ENCODE data around the gene ITPRIPL2. TPM values are rescaled to one million over a fixed set of nuclear protein-coding genes. Genes with fewer than 3 reads are reported as not detected.

The ITPRIPL2 gene
- total and polyA plus RNA-seq, 2 of the 13 experiments (the other 11 are each of a cell fraction or from before 2014, with no cell fraction given): 5.9 to 12.6 TPM

DNA sequence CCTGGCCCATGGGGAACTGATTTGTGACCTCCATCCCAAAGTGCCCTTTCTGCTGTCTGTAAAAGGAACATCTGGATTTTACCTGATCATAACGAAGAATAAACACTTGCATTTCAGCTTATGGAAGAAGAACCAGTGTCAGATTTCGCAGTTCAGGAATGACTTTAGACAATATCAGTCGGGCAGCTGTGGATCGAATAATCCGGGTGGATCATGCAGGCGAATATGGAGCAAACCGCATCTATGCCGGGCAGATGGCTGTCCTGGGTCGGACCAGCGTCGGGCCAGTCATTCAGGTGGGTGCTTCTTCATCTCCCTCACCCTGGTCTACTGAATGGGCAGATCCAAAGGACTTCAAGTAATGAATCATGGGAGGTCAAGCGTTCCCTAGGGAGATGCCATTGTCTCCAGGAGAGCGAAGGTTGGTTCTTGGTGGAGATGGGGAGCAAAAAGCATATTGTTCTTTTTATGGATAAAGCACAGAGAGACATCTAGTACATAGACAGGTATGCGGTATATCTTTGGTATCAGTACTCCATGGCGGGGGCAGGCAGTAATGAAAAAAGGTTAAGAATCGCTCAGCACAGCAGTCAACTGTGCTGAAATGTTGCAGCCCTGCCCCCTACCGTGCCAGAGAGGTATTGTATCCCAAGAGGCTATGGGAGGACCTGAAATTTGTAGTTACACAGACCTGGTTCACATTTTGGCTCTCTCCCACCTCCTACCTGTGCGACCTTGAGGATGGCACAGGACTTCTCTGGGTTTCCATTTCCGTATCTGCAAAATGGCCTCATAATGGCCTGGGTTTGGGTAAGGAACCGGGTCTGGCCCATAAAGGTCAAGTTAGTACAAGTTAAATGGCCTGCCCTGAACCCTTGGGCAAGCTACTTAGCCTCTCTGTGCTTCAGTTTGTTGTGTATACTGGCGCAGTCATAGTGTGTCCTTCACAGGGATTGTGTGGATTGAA, 41.7 kb upstream of the ITPRIPL2 start (continued):
- TF ChIP-seq, protein P1, sequence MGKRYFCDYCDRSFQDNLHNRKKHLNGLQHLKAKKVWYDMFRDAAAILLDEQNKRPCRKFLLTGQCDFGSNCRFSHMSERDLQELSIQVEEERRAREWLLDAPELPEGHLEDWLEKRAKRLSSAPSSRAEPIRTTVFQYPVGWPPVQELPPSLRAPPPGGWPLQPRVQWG (CRISPR knock-in tag; IDR thresholded peaks at IDR 0.05; ENCODE audit: borderline replicate concordance, low read depth): no peak
- TF ChIP-seq SMAD9 (CRISPR knock-in tag; IDR thresholded peaks at IDR 0.05): no peak
- peak; percentile 52; the same call in 1 of the 2 replicates for TF ChIP-seq ZGPAT (CRISPR knock-in tag; IDR thresholded peaks at IDR 0.05)
- TF ChIP-seq TBL1XR1 (IDR thresholded peaks at IDR 0.05; ENCODE audit: borderline replicate concordance, low read length, partially characterized antibody): no peak
- TF ChIP-seq ZHX1 (CRISPR knock-in tag; IDR thresholded peaks at IDR 0.05; ENCODE audit: low read depth): no peak
- 0 out of 2 replicates have a peak, but pooled peaks have one; percentile 33 for TF ChIP-seq ZNF652 (CRISPR knock-in tag; IDR thresholded peaks at IDR 0.05; ENCODE audit: borderline replicate concordance, low read depth)
- no peak for TF ChIP-seq LCORL (IDR thresholded peaks at IDR 0.05)
- peak; percentile 18; the same call in 1 of the 2 replicates for TF ChIP-seq LCORL (CRISPR knock-in tag; IDR thresholded peaks at IDR 0.05)
- TF ChIP-seq ZNF629 (CRISPR knock-in tag; conservative IDR thresholded peaks at IDR 0.05): 0 out of 2 replicates have a peak, but pooled peaks have one; percentile 7
- no peak for TF ChIP-seq SNAPC2 (CRISPR knock-in tag; IDR thresholded peaks at IDR 0.05)
- TF ChIP-seq, protein P2, sequence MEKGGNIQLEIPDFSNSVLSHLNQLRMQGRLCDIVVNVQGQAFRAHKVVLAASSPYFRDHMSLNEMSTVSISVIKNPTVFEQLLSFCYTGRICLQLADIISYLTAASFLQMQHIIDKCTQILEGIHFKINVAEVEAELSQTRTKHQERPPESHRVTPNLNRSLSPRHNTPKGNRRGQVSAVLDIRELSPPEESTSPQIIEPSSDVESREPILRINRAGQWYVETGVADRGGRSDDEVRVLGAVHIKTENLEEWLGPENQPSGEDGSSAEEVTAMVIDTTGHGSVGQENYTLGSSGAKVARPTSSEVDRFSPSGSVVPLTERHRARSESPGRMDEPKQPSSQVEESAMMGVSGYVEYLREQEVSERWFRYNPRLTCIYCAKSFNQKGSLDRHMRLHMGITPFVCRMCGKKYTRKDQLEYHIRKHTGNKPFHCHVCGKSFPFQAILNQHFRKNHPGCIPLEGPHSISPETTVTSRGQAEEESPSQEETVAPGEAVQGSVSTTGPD (CRISPR knock-in tag; IDR thresholded peaks at IDR 0.05): no peak
- peak; percentile 46; the same call in 1 of the 2 replicates for TF ChIP-seq KAT8 (CRISPR knock-in tag; IDR thresholded peaks at IDR 0.05)
- TF ChIP-seq CEBPB (IDR thresholded peaks at IDR 0.05; ENCODE audit: borderline replicate concordance, low read depth, low read length): no peak
- TF ChIP-seq, protein P3, sequence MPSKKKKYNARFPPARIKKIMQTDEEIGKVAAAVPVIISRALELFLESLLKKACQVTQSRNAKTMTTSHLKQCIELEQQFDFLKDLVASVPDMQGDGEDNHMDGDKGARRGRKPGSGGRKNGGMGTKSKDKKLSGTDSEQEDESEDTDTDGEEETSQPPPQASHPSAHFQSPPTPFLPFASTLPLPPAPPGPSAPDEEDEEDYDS (CRISPR knock-in tag; IDR thresholded peaks at IDR 0.05): 0 out of 2 replicates have a peak, but pooled peaks have one; percentile 35
- TF ChIP-seq EED (CRISPR knock-in tag; IDR thresholded peaks at IDR 0.05): no peak
- no peak for TF ChIP-seq ZNF230 (CRISPR knock-in tag; IDR thresholded peaks at IDR 0.05)
- TF ChIP-seq ASH2L (IDR thresholded peaks at IDR 0.05; ENCODE audit: insufficient read length, low read depth, low read length): peak; percentile 34
- peak; percentile 40; the same call in 1 of the 2 replicates for TF ChIP-seq BCL6 (CRISPR knock-in tag; IDR thresholded peaks at IDR 0.05)

All from HepG2 (cell line).